Activated T-helper 9 cell treated with anti-CD3 and anti-CD28 coated beads, Interleukin-2, amount 50 U/mL, for 16 hours (primary cell): ENCODE data around the gene SLC2A1.

Source experiments
- DNase-seq: peaks from one replicate; pipeline ENCODE4 v3.0.0-alpha.2; 2020; ENCODE audit warnings: low read depth

Gene SLC2A1

DNA sequence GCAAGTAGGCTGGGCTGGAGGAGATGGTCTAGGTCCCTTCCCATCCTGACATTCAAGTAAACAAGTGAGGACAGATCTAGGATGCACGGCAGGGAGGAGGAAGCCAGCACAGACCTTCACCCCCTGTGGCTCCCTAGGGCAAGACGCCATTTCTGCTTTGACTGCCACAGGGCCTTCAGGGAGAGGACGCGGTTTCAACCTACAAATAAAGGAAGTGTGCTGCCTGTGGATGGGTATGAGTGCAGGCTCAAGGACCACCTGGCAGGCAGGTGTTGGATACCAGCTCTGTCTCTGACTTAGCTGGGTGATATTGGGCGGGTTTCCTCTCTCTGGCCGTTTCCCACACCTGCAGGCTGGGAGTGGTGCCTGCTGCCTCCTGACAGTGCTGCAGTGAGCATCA is 16.2 kb downstream of the SLC2A1 start:
- no peak for DNase-seq

DNA sequence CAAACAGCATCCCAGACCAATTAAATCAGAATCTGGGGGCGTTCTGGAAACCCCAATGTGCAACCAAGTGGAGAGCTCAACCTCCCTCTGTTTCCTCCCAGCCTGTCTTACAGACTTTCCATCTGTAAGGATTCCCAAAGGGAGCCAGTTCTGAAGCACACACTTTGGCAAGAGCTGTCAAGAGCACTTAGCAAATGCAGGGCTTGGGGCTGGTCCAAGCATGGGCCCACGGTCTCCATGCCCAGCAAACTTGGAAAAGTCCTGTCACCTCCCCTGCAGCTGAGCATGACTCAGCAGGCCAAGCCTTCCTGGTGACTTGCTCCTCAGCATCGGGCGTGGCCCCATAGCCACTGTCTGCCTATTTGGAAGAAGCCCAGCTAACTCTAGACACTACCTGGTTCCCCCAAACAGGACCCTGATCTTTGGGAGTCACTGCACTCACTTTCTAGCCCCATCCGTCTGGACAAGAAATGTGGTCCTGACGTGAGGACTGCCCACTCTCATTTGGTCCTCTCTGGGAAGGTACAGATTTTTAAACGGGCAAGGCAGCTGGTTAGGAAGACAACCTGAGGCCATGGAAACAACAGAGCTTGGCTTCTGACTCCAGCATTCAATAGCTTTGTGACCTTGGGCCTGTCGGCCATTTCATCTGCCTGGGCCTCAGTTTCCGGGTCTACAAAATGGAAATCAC is 16.9 kb downstream of the SLC2A1 start:
- DNase-seq = no peak

DNA sequence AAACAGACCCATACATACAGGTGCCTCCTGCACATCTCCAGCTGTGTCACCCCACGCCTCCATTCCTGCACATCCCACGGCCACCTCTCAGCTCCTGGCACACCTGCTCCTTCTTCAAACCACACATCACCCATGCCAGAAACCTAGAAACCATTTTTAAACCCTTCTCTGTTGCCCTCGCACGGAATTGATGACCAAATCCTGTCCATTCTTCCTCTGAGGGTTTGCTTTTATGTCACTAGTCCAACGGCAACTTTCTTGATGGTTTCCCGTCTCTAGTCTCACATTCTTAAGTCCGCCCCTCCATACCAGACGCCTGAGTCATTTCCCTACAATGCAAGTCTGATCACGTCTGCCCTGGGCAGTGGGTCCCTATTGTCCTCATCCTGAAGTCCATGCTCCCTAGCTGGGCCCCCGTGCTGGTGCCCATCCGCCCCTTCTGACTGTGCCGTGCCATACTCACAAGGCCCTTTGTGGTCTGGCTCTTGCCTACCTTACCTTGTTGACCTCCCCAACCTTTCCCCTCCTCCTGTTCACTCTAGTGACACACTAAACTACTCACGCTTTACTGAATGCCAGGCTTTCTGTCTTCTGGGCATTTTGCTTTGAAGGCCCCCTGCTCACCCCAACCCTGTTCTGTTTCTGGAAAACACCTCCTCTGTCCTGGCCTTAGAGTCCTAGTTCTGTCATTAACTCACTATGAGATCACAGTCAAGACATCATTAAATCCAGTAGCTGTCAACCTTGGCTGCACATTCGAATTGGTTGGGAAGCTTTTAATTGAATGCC is 17.6 kb downstream of the SLC2A1 start:
- DNase-seq = no peak

DNA sequence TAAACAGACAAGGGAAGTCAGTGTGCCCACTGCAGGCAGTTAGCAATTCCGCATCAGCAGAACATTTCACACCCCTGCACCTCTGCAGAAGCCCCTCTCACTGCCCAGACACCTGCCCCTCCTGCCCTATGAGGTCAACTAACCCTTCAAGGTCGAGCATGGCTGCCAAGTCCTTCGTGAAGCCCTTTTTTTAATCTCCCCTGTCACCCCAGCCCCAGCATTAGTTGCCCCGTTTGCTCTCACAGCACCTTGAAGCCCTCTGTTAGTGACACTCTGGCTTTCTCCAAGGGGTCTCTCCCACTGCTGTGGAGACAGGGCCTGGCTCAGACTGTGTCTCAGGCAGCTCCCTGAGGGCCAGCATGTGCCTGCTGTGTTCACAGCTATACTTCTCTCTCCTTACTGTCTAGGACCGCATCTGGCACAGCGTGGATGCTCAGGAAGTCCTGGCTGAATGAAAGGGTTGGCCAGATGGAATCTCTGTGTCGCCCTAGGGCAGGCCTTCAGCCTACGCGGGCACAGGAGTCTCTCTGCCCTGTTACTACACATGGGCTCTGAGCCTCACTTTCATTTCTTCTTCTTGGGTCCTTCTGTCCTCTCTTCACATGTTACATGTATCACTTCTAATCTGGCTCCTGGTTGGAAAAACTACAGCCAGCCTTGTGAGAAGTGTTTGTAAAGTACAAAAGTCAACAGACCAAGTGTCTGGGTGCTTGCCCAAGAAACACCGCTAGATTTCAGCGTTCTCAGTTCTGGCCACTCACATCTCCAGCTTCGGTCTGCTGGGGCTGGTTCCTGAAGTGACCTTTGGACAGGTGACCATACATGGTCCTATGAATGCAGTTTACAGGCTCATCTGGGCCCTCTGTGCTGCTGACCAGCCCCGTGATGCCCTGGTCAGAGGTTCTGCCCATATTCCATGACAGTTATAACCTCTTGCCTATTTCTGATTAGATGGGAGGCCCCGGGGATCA is 19.7 kb downstream of the SLC2A1 start:
- DNase-seq = no peak

DNA sequence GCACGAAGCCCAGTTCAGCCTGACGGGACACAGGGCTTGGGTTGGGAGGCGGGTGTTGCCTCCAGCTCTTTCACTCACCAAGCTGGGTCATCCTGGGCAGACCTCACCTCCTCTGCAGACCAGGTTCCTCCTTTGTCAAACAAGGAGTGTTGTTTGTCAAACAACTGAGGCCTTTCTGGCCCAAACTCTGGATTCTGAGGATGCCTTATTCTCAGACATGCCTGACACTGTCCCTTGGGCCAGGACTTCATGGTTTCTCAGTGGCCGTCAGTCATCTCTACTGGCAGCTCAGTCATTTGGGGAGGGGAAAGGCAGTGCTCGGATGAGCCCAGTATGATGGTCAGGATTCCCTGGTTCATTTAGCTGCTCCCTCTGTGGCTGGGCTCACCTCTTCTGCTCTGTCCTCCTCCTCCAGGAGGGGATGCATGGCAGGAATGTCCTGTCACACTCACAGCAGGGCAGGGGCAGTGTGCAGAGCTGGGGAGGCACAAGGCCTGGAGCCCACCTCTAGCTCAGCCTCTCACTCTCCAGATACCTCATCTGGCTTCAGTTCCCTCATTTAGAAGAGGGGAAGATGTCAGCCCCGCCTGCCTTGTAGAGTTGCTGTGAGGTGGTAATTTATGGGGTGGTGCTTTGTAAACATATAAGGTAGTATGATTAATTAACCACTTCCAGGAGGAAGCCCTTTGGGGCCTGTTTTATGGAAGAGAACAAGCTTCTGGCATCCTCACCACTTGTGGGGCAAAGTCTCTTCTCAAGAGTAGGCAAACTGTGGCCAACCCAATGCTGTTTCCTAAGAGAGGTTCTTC is 20.6 kb downstream of the SLC2A1 start:
- DNase-seq = no peak

DNA sequence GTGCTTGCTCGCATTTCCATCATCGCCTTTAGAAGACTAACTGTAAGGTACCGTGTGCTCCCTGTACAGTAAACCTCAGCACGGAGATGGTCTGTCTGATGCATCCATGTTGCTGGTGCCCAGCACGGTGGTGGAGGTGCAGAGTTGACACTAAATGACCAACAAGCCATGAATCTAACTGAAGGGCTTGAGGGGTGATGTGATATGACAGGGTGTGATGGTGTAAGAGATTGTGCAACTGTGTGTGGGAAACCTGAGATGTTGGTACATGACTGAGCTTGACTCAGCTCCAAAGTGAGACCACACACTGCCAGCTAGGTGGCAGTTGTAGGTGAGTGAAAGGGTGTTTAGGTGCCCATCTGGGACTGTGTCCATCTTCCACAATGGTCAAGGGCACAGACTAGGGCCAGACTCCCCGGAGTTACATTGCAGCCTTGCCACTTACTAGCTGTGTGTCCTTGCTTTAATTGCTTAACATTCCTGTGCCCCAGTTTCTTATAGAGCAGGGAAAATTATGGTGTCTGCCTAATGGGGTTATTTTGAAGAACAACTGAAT is 21.4 kb downstream of the SLC2A1 start:
- DNase-seq = no peak

DNA sequence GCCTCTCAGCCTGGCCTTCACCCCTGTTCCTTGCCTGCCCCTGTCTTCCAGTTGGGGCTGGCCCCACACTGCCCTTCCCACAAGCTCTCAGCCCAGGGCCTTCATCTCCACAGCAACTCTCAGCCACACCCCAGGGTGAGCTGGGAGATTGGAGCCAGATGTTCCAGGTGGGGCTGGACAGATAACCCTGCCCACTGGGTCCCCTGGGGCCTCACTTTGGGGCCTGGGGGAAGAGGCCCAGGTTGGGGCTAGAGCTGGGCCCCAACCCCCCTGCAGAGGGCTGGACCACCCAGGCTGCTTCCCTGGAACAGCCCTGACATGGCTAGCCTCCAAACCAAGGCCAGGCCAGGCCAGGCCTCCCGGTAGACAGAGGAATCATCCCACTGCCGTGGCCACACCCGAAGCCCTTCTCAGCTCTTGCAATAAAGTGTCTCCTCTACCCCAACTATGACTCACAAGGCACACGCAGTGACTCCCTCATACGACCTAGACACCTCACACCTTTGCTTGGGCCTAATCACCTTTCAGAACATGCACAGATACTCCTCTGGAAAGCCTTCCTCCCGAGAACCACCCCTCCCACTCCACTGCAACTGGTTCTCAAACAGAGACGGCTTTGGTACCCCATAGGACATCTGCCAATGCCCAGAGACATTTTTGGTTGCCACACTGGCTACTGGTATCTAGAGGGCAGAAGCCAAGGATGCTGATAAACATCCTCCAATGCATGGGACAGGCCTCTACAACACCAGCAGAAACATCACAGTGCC is 22.2 kb downstream of the SLC2A1 start:
- DNase-seq = no peak

DNA sequence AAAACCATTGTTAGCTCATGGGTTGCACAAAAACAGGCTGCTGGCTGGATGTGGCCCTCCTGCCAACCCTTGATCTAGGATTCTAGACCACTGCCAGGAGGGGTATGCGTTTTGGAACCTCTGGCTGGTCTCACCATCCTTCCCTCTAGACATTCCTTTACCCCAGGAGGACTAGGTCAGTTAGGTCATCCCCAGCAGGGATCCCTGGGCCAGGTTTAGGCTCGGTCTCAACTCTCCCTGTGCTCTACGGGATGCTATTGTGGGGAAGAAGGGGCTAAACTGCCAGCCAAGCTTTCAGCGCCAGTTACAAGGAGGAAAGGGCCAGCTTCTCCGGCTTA is 22.7 kb downstream of the SLC2A1 start:
- no peak for DNase-seq

DNA sequence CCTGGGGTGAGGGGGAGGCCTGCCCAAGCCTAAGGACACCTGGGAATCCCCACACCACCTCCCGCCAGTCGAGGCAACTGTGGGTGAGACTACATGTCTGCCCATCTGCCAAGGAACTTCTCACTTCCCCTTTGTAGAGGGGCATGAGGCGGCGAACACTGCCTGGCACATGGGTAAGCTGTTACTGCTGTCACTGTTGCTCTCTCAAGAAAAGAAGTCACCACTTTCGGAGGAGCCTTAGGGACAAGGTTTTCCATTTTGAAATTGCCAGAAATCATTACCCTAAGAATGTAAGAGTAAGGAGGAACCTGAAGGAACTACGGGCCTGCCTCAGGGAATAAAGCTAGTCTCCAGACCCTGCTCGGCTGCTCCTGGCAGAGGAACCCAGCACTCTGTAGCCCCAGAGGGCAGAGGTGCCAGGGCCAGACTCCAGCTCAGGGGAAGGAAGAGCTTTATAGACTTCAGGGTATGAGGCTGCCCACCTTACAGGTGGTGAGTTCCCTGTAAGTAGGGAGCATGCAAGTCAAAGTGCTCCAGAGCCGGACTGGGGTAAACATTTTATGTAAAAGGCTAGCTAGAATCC is 23.3 kb downstream of the SLC2A1 start:
- no peak for DNase-seq

DNA sequence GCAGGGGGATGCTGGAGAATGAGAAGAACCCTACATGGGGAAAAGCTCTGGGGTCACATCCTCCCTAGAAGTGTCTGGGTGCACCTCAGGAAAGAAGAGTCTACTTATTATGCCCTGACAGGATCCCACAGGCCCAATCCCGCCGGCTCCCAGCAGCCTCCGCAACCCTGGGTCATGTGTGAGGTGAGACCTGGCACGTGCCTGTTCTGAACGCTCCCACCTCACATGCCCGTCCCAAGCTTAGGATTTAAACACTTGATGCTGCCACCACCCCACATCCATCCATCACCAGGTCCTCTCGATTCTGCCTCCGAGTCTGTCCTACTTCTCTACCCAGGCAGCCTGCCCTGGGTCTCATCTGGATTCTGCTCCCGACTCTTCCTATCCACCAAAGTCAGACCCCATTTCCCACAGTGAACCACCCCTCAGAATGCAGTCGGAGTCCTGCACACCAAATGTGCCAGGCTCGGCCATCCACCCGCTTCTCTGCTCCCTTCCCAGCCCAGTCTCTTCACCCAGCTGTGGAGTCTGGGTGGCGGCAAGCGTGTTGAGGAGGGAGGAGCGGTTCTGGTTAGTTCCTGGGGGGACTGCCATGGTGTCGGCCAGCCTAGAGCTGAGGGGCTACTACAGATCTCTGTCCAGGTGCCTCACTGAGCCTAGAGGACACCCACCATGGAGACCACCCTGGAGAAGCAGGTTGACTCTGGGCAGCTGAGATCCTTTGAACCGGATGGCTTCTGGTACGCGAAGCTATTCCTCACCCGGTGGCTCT is 23.9 kb downstream of the SLC2A1 start:
- DNase-seq = no peak

DNA sequence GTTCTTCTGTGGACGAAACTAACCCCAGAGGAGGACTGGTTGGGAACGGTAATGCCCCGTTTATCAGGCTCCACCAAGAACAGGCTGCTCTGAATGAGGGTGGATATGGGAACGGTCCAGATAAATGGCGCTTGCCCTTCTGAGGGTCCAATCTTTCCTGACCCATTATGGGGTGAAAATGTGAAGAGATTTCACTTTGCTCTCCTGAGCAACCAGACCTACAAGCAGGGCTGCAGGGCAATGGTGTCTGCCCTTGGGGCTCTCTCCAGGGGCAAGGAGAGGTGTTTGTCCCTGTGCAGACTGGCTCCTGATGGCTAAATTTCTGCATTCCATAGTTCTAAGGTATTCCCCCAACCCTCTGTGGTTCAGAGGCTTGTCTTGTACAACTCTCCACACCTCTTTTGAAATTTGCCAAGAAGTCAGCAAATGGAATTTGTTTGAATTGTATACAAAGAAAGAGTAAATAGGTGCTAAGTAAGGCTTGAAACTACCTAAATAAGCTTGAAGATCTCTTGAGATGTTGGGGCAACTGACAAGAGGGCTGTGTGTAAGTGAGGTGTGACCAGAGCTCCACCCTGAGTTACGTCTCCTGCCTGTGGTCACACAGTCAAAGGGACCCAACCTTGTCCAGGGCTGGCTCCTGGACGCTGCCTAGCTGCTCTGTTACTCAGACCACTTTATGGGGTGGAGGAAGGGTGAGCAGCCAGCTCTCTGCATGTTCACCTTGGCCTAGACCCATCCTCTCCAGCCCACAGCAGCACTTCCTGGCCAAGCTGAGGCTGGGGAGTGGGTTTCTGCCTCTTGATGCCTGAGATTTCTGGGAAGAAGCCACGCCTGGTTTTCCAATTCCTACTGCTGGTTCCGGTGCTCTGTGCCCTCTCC is 24.8 kb downstream of the SLC2A1 start:
- DNase-seq = no peak

DNA sequence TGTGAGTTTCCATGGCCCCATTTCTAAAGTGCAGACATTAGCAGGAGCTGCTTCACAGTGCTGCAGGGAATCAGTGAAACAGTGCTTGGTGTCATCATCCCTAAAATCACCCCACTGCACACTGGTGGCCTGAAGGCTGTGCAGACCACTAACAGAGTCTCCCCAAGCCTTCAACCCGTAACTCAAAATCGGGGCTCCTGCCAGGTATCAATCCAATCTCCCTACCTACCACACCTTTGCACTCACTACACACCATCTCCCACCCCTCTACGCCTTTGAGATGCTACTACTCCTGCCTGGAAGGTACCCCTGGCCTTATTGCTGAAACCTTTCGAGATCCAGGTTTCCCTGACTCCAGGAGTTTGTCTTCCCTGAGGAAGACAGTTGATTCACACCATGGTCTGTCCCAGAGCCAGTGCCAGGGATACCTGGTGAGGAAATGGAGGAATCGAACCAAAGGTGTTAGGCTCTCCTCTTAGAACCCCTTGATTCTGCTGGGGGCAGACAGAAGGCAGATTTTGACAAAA is 25.5 kb downstream of the SLC2A1 start:
- DNase-seq = no peak

DNA sequence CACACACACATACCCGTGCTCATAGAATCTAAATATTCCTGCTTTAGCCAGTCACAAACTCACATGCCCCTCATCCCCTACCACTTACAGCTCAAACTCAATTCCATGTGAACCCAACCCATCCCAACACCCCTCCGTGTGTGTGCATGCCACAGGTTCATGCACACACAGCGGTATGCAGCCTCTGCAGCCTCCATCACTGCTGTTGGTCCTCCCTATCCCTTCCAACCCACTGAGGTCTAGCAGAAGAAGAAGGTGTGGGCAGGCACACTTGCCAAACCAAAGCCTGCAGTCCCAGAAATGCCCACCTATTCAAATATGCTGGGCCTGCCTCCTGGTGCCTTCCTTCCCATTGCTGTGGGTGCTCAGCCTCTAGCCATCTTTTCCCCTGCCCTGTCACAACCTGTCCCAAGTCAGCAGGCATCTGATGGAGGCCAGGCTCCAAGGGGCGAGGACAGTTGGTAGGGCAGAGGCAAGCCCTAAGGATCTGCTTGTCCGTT is 26.2 kb downstream of the SLC2A1 start:
- no peak for DNase-seq

DNA sequence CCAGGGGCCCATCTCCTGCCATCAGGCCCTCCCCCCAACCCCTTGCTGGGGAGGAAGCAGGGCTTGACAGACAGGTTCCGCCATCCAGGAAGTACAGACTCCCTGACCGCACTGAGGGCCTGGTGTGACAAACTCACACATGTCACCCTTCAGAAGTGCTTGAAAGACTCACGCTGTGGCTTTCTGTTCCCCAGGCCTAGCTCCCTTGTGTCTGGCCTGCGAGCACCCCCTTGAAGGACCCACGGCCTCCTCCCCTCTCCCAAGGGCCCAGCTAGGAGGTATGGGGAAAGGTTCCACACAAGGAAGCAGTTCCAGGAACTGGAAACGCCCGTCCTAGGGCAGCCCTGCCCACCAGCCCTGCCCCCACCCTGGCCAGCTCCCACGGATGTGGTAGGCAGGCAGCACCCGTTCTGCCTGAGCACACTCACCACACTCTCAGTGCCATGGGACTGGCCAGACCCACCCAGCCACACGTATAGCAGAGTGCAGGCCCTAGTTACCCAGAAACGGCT is 26.7 kb downstream of the SLC2A1 start:
- DNase-seq = peak; percentile 58

DNA sequence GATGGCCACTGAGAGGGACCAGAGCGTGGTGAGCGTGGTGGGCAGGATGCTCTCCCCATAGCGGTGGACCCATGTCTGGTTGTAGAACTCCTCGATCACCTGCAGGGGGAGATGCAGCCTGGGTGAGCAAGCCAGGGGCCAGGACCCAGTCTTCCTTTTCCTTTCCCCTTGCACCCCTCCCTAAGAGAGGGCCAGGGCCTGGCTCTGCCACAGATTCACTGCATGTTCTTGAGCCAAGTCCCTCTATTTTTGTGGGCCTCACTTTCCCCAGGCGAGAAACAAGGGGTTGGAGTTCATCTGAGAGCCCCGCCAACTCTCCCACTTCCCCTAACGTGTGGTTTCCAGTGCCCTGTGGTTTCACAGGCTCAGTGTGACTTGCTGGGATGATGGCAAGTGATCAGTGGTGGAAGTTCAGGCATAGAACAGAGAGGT is 27.5 kb downstream of the SLC2A1 start:
- no peak for DNase-seq

DNA sequence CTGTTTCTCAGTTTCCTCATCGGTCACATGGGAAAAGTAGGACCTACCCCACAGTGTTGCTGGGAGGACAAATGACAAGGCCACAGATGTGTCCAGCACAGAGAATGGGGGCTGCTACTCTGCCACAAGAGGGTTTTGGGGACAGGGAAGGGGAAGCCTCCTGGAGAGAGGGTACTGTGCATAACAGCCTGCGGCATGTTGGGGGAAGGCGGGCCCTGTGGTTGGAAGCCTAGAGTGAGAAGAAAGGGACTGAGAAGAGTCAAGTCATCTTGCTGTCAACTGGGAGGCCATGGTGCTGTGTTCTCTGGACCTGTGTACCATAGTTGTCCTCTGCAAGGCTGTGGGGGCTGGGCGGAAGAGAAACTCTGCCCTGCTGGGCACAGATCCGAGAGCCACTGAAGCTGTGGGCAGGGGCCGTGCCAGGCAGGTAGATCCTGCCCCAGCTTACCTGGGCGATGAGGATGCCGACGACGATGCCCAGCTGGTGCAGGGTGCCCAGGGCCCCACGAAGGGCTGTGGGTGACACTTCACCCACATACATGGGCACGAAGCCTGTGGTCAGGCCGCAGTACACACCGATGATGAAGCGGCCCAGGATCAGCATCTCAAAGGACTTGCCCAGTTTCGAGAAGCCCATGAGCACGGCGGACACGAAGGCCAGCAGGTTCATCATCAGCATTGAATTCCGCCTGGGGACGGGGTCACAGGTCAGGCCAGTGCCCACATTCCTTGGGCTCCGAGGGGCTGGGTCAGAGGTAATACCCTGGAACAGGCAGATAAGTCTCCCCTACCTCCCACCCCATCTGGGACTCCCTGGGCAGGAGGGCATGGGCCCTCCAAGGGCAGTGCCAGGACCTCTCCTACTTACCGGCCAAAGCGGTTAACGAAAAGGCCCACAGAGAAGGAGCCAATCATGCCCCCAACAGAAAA is 28.2 kb downstream of the SLC2A1 start:
- DNase-seq = no peak
